Hematopoietic multipotent progenitor cell (in vitro differentiated cells): ENCODE measurements around the gene CCDC6. TPM values are rescaled to one million over a fixed set of nuclear protein-coding genes. Genes with fewer than 3 reads are reported as not detected.
A peak's percentile ranks its signal among the peaks of the same experiment; 100 is the strongest.
"Not testable (repeated sequence)": the region's sequence is repeated elsewhere in the genome, so short reads cannot be mapped to it uniquely, and the experiment has no call there.

Experiments used
- DNase-seq, 3 donors: peaks; one replicate each; pipeline ENCODE4 v3.0.0-alpha.2; 2011 to 2015; ENCODE audit warnings: low read depth in 2 of 3, low spot score in 2 of 3
- total RNA-seq: library from RNA; depleted of rRNA; stranded (reverse); fragments of >200 nt; gene quantifications from one replicate; pipeline ENCODE4 v1.2.3, GENCODE V29; 2012

Gene CCDC6
- 24.8 TPM for total RNA-seq

- DNase-seq: peak; percentile 80 to 96 (median 94)
Observed at GRCh38 chr10:59906417-59907202, at the start of gene CCDC6. TSS of gene CCDC6 (minus strand) at chr10:59906556. CDS start at chr10:59906424, 132 bp downstream.

GRCh38 chr10:59954296-59954695 lies 47.9 kb upstream of the CCDC6 start:
- DNase-seq: no peak

- DNase-seq: not testable (repeated sequence)
Observed at GRCh38 chr10:59953711-59954110, 47.4 kb upstream of the CCDC6 start.

- no peak for DNase-seq
Observed at GRCh38 chr10:59950105-59950504, 43.7 kb upstream of the CCDC6 start.

- no peak for DNase-seq
Observed at GRCh38 chr10:59949608-59950007, 43.3 kb upstream of the CCDC6 start.

- DNase-seq: no peak
Observed at GRCh38 chr10:59945991-59946390, 39.6 kb upstream of the CCDC6 start.

- no peak for DNase-seq
Observed at GRCh38 chr10:59945590-59945989, 39.2 kb upstream of the CCDC6 start.

- no peak for DNase-seq
Observed at GRCh38 chr10:59944339-59944935, 38.1 kb upstream of the CCDC6 start.

- no peak for DNase-seq
Observed at GRCh38 chr10:59942556-59942955, 36.2 kb upstream of the CCDC6 start.

- DNase-seq: no peak
Observed at GRCh38 chr10:59937720-59938119, 31.4 kb upstream of the CCDC6 start.

GRCh38 chr10:59934701-59935100 lies 28.3 kb upstream of the CCDC6 start:
- DNase-seq: no peak

GRCh38 chr10:59930788-59931521 lies 24.6 kb upstream of the CCDC6 start:
- not testable (repeated sequence) for DNase-seq

- DNase-seq: no peak
Observed at GRCh38 chr10:59926086-59926485, 19.7 kb upstream of the CCDC6 start.

- DNase-seq: no peak
Observed at GRCh38 chr10:59922907-59923306, 16.6 kb upstream of the CCDC6 start.

GRCh38 chr10:59917922-59918321 lies 11.6 kb upstream of the CCDC6 start:
- DNase-seq: no peak

- no peak for DNase-seq
Observed at GRCh38 chr10:59913547-59914237, 7.3 kb upstream of the CCDC6 start.

- DNase-seq: no peak
Observed at GRCh38 chr10:59910867-59911266, 4.5 kb upstream of the CCDC6 start.

GRCh38 chr10:59909815-59910214 lies 3.5 kb upstream of the CCDC6 start:
- DNase-seq: no peak

GRCh38 chr10:59908808-59909143 lies 2.4 kb upstream of the CCDC6 start:
- DNase-seq: no peak

- peak in 2 of 3 donors; percentile 31 to 83 for DNase-seq
Observed at GRCh38 chr10:59907918-59908807, 1.8 kb upstream of the CCDC6 start.
